Measurements from ENCODE around the gene AGPAT4. TPM values are rescaled to one million over a fixed set of nuclear protein-coding genes. Genes with fewer than 3 reads are reported as not detected.
A peak's percentile ranks its signal among the peaks of the same experiment; 100 is the strongest.

Gene AGPAT4
- total and polyA plus RNA-seq, 2 of the 4 experiments (the other 2 are of a cell fraction), result 3.6 to 3.8 TPM

DNA sequence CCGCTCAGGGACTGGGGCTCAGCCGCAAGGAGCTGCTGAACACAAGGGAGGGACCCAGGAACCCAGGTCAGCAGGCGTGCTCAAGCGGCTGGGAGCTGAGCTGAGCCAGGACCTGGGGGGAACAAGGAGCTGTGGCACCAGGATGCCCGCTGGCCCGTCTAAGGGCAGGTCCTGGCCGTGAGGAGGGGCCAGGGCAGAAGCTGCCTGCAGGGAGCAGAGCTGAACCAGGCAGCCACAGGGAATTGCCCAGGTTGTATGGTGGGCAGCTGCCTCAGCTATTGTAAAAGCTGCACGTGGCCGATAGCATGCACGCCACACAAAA lies 133.3 kb downstream of the AGPAT4 start:
- ChIA-PET POLR2A (ENCODE audit: unreplicated experiment) (no interaction called here), CTCF (interaction anchor here (0.7 kb wide), 1 partner anchor 114 kb away, joined by 3 read pairs; no protein-coding TSS in a partner anchor)
- Histone ChIP-seq H3K4me1 (ENCODE audit: control insufficient read depth, insufficient read depth, low read length) (0 out of 2 replicates have a peak, but pooled peaks cover 1% of the 10 kb centered on the region), H3K4me3 (ENCODE audit: insufficient read depth, low read depth, low read length) (no peak overlapping the region), H4K91ac (ENCODE audit: insufficient read depth, low read depth, low read length) (no peak overlapping the region), H3K23ac (ENCODE audit: low read depth, low read length) (no peak overlapping the region), H2BK20ac (ENCODE audit: low read depth, low read length) (no peak overlapping the region), H4K8ac (ENCODE audit: low read depth in 2 of 2, low read length in 2 of 2) (no peak overlapping the region), H3K9me1 (ENCODE audit: insufficient read depth, low read length) (peaks cover 9% of the 10 kb centered on the region; the same call in 1 of the 2 replicates), H3K9me3 (ENCODE audit: control insufficient read depth, insufficient read depth, low read length) (no peaks in the 10 kb centered on the region), H3K4me2 (ENCODE audit: low read depth, low read length) (no peak overlapping the region), H4K5ac (ENCODE audit: low read depth, low read length) (no peak overlapping the region), H3K9ac (ENCODE audit: low read depth, low read length) (no peak overlapping the region), H2AFZ (replicated peaks; ENCODE audit: low read length, poor library complexity) (no peak overlapping the region), H3K27me3 (ENCODE audit: control insufficient read depth, insufficient read depth, low read length) (no peaks in the 10 kb centered on the region), H3K4ac (ENCODE audit: low read depth, low read length) (no peak overlapping the region), H2AK9ac (replicated peaks; ENCODE audit: low read depth, low read length, poor library complexity) (no peak overlapping the region), H3K14ac (replicated peaks; ENCODE audit: low read depth, low read length) (no peak overlapping the region), H2BK120ac (ENCODE audit: low read depth, low read length) (no peak overlapping the region), H4K20me1 (ENCODE audit: insufficient read depth, low read length) (no peaks in the 10 kb centered on the region; the same call in 1 of the 2 replicates), H2BK5ac (ENCODE audit: low read depth, low read length, poor library complexity, severe bottlenecking) (no peak overlapping the region), H2AK5ac (ENCODE audit: low read depth, low read length) (0 out of 2 replicates have a peak overlapping the region, but pooled peaks have one; percentile 3), H3K18ac (ENCODE audit: low read depth, low read length) (no peak overlapping the region), H2BK15ac (ENCODE audit: low read depth, low read length) (no peak overlapping the region), H3K56ac (ENCODE audit: extremely low read depth, insufficient read depth, low read length) (no peak overlapping the region), H3K36me3 (ENCODE audit: control insufficient read depth, insufficient read depth, low read length) (peaks cover 12% of the 10 kb centered on the region), H3K79me1 (ENCODE audit: low read depth in 1 of 2, low read length in 2 of 2) (no peaks in the 10 kb centered on the region), H3K27ac (ENCODE audit: insufficient read depth, low read length) (no peak overlapping the region)
- ATAC-seq (ENCODE audit: low read depth) (no peak), DNase-seq (no peak)
- intact Hi-C loops (cut with micrococcal nuclease) (no loop called here), dilution Hi-C loops (cut with HindIII; ENCODE audit: low sequenced_read_pairs, unreplicated experiment) (no loop called here), in situ Hi-C loops (cut with MboI; ENCODE audit: low sequenced_read_pairs) (loop anchor here (10.0 kb wide), 1 partner anchor 234 kb away; no protein-coding TSS in a partner anchor)
- WGBS, 2 experiments (ENCODE audit: extremely low coverage in 2 of 2, insufficient read length in 1 of 2), result 96% methylated on average over 4 of the region's 10 CpGs; no CpG with 5 or more reads in 1 of the 2 experiments
- TF ChIP-seq SMC3 (IDR thresholded peaks at IDR 0.05; ENCODE audit: low read depth, low read length), result no peak
- no TSS peak for BruUV-seq (replicated peaks)
